ENCODE results near the gene RANBP10. TPM values are rescaled to one million over a fixed set of nuclear protein-coding genes. Genes with fewer than 3 reads are reported as not detected.

The RANBP10 gene
- total and polyA plus RNA-seq, 2 experiments from 2014 or later: 9.0 to 13.6 TPM

DNA sequence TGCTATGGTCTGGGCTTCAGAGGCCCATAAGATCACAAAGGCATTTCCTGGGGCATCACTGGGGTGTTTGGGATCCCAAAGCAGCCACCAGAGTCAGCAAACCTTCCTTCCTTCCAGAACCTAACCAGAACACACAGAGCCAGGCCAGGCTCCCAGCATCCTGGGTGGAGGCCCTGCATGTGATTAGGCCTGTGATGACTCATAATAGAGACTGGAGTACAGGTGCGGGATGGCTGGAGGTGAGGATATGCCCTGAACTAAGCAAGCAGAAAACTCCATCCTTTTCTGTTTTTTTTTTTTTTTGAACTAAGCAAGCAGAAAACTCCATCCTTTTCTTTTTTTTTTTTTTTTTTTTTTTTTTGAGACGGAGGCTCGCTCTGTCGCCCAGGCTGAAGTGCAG lies 69.5 kb downstream of the RANBP10 start (continued):
- TF ChIP-seq, protein P1, sequence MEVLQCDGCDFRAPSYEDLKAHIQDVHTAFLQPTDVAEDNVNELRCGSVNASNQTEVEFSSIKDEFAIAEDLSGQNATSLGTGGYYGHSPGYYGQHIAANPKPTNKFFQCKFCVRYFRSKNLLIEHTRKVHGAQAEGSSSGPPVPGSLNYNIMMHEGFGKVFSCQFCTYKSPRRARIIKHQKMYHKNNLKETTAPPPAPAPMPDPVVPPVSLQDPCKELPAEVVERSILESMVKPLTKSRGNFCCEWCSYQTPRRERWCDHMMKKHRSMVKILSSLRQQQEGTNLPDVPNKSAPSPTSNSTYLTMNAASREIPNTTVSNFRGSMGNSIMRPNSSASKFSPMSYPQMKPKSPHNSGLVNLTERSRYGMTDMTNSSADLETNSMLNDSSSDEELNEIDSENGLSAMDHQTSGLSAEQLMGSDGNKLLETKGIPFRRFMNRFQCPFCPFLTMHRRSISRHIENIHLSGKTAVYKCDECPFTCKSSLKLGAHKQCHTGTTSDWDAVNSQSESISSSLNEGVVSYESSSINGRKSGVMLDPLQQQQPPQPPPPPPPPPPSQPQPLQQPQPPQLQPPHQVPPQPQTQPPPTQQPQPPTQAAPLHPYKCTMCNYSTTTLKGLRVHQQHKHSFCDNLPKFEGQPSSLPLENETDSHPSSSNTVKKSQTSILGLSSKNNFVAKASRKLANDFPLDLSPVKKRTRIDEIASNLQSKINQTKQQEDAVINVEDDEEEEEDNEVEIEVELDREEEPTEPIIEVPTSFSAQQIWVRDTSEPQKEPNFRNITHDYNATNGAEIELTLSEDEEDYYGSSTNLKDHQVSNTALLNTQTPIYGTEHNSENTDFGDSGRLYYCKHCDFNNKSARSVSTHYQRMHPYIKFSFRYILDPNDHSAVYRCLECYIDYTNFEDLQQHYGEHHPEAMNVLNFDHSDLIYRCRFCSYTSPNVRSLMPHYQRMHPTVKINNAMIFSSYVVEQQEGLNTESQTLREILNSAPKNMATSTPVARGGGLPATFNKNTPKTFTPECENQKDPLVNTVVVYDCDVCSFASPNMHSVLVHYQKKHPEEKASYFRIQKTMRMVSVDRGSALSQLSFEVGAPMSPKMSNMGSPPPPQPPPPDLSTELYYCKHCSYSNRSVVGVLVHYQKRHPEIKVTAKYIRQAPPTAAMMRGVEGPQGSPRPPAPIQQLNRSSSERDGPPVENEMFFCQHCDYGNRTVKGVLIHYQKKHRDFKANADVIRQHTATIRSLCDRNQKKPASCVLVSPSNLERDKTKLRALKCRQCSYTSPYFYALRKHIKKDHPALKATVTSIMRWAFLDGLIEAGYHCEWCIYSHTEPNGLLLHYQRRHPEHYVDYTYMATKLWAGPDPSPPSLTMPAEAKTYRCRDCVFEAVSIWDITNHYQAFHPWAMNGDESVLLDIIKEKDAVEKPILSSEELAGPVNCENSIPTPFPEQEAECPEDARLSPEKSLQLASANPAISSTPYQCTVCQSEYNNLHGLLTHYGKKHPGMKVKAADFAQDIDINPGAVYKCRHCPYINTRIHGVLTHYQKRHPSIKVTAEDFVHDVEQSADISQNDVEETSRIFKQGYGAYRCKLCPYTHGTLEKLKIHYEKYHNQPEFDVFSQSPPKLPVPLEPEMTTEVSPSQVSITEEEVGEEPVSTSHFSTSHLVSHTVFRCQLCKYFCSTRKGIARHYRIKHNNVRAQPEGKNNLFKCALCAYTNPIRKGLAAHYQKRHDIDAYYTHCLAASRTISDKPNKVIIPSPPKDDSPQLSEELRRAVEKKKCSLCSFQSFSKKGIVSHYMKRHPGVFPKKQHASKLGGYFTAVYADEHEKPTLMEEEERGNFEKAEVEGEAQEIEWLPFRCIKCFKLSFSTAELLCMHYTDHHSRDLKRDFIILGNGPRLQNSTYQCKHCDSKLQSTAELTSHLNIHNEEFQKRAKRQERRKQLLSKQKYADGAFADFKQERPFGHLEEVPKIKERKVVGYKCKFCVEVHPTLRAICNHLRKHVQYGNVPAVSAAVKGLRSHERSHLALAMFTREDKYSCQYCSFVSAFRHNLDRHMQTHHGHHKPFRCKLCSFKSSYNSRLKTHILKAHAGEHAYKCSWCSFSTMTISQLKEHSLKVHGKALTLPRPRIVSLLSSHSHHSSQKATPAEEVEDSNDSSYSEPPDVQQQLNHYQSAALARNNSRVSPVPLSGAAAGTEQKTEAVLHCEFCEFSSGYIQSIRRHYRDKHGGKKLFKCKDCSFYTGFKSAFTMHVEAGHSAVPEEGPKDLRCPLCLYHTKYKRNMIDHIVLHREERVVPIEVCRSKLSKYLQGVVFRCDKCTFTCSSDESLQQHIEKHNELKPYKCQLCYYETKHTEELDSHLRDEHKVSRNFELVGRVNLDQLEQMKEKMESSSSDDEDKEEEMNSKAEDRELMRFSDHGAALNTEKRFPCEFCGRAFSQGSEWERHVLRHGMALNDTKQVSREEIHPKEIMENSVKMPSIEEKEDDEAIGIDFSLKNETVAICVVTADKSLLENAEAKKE (CRISPR knock-in tag; IDR thresholded peaks at IDR 0.05): no peak

- Histone ChIP-seq H3K9me2 (ENCODE audit: insufficient read depth) (no peaks in the 10 kb centered on the region), H3K27ac (ENCODE audit: low read depth) (no peak overlapping the region), H3K4me1 (ENCODE audit: insufficient read depth) (no peaks in the 10 kb centered on the region), H3K4me3 (no peak overlapping the region), H3K79me2 (replicated peaks; ENCODE audit: insufficient read depth) (no peaks in the 10 kb centered on the region), H2AFZ (no peak overlapping the region), H4K20me1 (replicated peaks; ENCODE audit: insufficient read depth) (no peaks in the 10 kb centered on the region; the same call in 1 of the 2 replicates), H3K36me3 (ENCODE audit: insufficient read depth) (no peaks in the 10 kb centered on the region), H3K4me2 (no peak overlapping the region), H3K27me3 (ENCODE audit: insufficient read depth) (no peaks in the 10 kb centered on the region), H3F3A (replicated peaks; ENCODE audit: low read depth) (no peaks in the 10 kb centered on the region)
- H3K4me1 Mint-ChIP-seq: no peaks in the 10 kb centered on the region
- H3K4me3 Mint-ChIP-seq: no peak overlapping the region
- H3K36me3 Mint-ChIP-seq (ENCODE audit: low read depth): peaks cover 7% of the 10 kb centered on the region; the same call in 2 of the 3 replicates
- no peaks in the 10 kb centered on the region; the same call in 2 of the 3 replicates for H3K9me3 Mint-ChIP-seq
- ATAC-seq: no peak
- H3K27me3 Mint-ChIP-seq (ENCODE audit: insufficient read depth, low read depth, poor library complexity): no peaks in the 10 kb centered on the region
- no peak for DNase-seq (ENCODE audit: low spot score)
- no peak overlapping the region for H3K27ac Mint-ChIP-seq
- TF ChIP-seq CREB1 (CRISPR knock-in tag; IDR thresholded peaks at IDR 0.05; ENCODE audit: low read depth) (no peak), JUNB (IDR thresholded peaks at IDR 0.05; ENCODE audit: unreplicated experiment) (no peak), NANOG (IDR thresholded peaks at IDR 0.05; ENCODE audit: borderline replicate concordance) (no peak), ZNF331 (CRISPR knock-in tag; IDR thresholded peaks at IDR 0.05; ENCODE audit: low read depth) (no peak), REST (IDR thresholded peaks at IDR 0.05; ENCODE audit: unreplicated experiment) (no peak)
- TF ChIP-seq, protein P1 (CRISPR knock-in tag; IDR thresholded peaks at IDR 0.05): no peak
Measured at GRCh38 chr16:67734731-67735201, 71.6 kb downstream of the RANBP10 start.
